ENCODE data around the gene FIGLA.
A peak's percentile ranks its signal among the peaks of the same experiment; 100 is the strongest.

Gene FIGLA

DNA sequence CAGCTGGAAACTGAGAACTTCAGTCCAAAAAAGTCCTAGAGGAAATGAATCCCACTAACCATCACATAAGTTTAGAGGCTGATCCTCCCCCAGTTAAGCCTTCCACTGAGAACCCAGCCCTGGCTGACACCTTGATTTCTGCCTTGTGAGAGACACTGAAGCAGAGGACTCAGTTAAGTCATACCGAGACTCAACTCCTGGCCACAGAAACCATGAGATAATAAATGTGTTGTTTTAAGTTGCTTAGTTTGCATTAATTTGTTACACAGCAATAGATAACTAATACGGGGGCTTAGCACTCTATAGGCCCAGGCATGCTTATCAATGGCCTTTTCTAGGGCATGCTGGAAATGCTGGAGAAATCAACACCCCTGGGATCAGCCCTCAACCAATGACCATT, 19.0 kb downstream of the FIGLA start:
- ATAC-seq: no peak

GRCh38 chr2:70769450-70769849, 21.0 kb downstream of the FIGLA start:
- ATAC-seq: no peak

DNA sequence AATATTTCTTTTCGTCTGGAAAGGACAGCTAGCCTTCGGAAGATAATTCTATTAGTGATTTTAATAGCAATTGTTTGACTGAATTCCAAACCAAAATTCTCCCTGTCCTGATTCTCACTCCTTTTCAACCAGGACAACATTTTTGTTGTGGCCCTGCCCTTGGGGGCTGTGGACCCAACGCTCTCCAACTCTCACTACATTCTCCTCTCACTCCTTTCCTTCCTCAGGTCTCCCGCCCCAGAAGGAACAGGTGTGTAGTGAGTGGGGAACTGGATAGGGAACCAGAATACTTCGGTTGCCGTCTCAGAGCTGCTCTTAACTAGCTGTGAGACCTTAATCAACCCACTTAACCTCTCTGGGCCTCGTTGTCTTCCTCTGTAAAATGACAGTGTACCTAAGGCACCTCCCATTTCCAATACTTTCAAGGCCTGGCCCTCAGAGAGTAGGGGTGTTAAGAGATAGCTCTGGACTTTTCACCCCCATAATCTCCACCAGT, 21.8 kb downstream of the FIGLA start:
- no peak for ATAC-seq

DNA sequence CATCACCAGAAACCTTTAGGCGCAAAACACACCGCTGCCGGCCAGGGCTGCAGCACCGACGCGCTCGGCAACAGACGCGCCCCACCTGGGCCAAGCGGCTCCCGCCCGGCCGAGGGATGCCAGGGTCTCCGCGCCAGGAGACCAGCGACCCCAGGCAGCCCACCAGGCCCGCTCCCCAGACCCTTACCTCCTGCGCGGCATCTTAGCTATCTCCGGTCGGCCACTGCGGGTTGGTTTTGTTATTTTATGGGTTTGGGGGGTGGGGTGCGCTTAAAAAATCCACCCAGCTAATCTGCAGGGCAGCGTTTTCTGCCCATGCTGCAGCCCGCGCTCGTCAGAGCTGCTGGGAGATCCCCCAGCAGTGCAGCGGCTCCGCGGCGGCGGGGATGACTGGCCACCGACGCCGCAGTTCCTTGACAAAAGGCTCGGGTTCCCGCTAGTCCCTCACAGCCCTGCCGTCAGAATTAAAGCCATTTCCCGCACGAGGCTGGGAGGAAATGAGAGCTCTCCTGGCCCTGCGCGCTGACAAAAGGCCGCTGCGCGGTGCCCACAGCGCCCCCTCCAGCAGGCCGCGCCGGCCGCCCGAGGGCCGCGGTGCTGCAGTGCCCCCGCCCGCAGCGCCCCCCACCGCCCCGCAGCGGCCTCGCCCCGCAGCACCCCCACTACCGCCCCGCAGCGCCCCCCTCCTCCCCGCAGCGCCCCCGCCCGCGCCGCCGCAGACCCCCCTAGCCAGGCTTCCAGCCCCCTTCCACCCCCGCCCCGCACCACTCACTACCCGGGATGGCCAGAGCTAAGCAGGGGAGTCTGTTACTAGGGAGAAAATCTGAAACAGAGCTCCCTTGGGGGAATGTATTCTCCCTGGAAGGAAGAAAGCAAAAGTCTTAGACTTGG, 22.5 kb downstream of the FIGLA start, which contains the start of gene ADD2:
Gene ADD2, minus strand, starts transcription at position 502 of the 891 bp plus-strand sequence. CDS start 61,792 bp downstream, outside the sequence.
- ATAC-seq: peak; percentile 71 to 72

DNA sequence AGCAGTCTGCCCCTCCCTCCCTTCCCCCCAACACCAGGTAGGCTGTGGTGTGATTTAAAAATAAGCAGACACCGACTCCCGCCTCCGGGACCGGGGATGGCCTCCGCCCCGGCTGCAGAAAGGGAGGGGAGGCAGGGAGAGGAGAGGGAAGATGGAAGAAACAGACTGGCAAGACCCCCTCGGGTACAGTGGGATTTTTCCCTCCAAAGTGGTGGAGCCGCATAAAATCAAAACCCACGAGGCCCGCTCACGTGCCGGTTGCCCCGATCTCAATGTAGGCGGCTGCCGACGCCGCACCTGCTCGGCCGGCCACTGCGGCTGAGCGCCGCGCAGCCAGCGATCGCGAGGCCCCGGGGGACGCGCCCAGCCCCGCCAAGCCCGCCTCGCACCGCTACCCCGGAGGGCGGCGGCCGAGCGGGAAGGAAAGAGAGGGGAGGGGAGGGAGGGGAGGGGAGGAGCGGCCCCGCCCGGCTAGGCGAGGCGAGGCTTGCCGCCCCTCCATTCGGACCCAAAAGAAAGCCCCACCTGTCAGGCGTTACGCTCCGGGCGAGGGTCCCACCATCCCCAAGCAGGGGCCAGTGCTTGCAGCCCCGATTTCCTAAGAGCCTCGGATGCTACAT, 23.3 kb downstream of the FIGLA start:
- ATAC-seq: no peak

GRCh38 chr2:70766357-70767078, 23.9 kb downstream of the FIGLA start:
- peak in 1 of 2 donors; percentile 40 for ATAC-seq

DNA sequence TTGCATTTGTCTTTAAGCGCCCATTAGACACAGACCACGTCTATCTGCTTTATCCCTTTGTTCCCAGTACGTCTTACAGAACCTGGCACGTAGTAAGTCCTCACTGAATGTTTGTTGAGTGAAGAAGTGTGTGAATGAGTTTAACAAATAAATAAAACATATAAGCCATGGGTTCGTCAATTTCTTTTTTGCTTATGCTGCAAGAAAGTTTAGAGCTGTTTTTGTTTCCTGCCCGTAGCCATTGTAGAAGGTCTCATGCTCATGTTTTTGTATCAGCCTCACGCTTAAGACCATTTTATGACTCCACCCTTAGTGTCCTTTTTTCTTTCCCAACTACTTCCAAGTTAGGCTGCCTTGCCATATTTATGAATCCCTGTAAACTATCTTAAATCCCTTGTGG, 24.9 kb downstream of the FIGLA start:
- ATAC-seq: no peak

DNA sequence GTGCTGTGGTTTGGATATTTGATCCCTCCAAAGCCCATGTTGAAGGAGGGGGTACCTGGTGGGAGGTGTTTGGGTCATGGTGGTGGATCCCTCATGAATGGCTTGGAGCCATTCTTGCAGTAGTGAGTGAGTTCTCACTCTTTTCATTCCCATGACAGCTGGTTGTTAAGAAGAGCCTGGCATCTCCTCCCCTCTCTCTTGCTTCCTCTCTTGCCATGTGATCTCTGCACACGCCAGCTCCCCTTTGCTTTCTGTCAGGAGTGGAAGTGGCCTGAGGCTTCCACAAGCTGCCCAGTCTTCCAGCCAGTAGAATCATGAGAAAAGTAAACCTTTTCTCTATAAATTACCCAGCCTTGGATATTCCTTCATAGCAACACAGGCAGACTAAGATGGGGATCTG, 31.0 kb downstream of the FIGLA start:
- ATAC-seq: no peak

DNA sequence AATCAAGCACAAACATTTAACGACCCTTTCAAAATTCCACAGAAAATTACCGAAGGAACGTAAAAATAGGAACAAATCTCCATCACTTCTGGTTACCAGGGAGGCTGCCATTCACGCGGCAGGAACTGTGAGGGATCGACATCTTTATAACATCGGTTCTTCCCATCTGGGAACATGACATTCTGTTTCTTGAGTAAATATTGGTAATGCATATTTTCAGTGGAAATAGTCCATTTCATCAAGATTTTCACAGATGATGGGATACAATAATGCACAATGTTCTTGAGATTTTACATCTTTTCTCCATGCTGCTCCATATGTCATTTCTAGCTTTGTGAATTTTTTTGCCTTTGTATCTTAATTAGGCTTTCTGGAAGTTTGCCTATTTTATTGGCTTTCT, 32.5 kb downstream of the FIGLA start:
- no peak for ATAC-seq

DNA sequence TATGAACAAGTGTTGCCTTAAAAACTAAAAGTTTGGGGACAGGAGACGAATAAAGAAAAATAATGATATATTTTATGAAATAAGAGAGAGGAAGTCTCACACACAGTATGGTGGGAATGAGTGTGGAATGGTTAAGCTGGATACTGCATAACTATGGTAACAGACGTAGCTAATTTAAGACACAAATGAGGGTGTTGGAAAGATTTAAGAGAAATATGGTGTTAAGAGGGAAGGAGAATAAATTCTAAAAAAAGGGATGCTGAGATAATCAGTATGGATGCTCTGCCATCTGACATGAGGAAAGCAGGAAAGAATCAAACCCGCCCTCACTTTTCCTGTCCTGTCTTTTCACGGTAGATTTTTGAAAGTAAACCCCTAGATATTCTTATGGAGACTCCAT, 33.1 kb downstream of the FIGLA start:
- no peak for ATAC-seq

- no peak for ATAC-seq
Measured at GRCh38 chr2:70756128-70756527, 34.3 kb downstream of the FIGLA start.

GRCh38 chr2:70753902-70754301, 36.5 kb downstream of the FIGLA start:
- ATAC-seq: no peak

DNA sequence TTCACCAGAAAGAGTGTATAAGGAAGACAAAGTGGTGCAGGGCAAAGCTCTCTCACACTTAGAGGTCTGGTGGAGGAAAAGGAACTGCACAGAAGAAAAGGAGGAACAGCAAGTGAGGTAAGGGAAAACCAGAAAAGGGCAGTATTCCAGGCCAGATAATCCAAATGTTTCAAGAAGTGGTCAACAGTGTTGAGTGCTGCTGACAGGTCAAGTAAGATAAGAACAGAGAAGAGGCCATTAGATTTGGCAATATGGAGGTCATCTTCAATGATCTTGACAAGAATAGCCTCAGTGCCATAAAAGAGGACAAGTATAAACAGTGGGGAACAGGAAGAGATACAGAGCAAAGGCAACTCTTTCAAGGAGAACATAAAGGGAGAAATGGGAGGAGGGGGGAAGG, 37.4 kb downstream of the FIGLA start:
- no peak for ATAC-seq

DNA sequence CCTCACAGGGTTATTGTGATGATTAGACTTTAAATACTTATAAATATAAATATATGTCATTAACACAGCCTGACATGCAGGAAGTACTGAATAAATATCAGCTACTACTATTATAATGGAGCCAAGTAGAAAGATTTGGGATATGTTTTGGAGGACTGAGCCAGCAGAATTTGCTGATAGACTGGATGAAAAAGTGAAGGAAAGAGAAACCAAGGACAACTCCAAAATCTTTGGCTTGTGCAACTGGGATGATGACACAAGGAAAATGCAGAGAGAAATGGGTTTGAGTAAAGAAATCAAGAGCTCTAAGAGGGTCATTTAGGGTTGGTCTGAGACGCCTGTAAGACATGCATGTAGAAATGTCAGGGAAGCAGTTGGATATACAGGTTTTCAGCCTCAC, 38.0 kb downstream of the FIGLA start:
- ATAC-seq: no peak

- ATAC-seq: no peak
Measured at GRCh38 chr2:70751881-70752280, 38.6 kb downstream of the FIGLA start.

DNA sequence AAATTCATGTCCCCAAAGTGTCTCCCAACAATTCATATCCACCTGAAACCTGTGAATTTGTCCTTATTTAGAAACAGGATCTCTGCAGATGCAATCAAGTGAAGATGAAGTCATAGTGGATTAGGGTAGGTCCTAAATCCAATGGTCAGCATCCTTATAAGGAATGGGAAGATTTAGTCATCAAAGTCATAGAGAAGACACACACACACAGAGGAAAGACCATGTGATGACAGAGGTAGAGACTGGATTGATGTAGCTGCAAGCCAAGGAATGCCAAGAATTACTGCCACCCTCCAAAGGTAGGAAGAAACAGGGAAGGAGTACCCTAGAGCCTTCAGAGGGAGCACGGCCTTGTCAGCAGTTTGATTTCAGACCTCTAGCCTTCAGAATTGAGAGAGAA, 40.1 kb downstream of the FIGLA start:
- ATAC-seq: no peak

DNA sequence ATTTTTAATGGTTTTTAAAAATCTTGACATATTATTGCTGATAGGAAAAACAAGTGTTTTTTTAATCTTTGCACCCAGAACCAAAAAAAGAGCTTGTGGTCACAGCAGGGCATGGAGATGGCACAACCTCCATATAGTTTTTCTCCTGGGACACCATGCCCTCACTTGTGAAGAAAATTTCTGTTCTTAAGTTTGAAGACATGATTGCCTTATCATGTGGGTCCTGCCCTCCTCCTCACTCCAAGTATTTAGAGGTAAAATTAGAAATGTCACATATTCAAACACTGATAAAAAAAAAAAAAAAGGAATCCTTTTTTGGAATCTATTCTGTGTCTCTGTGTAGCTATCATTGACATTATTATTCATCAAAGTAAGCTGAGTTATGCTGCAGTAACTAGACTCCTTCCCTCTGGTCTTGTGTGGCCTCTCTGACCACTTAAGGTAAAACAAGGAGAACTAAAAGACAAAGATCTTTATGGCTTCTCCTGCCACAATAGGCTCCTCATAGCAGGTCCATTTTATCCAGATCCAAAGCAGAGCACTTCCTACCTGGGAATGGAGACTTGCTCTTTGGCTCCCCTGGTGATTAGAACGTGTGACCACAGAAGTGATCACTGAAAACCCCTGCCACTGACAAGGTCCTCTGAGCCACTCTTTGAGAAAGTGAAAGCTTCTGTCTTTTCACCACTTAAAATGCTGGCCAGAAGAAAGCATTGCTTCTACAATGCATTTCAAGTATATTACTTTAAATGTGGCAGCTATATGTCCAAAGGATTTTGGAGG, 42.2 kb downstream of the FIGLA start:
- no peak for ATAC-seq

GRCh38 chr2:70747284-70747683, 43.2 kb downstream of the FIGLA start:
- ATAC-seq: no peak

GRCh38 chr2:70746094-70746974, 44.1 kb downstream of the FIGLA start:
- no peak for ATAC-seq

DNA sequence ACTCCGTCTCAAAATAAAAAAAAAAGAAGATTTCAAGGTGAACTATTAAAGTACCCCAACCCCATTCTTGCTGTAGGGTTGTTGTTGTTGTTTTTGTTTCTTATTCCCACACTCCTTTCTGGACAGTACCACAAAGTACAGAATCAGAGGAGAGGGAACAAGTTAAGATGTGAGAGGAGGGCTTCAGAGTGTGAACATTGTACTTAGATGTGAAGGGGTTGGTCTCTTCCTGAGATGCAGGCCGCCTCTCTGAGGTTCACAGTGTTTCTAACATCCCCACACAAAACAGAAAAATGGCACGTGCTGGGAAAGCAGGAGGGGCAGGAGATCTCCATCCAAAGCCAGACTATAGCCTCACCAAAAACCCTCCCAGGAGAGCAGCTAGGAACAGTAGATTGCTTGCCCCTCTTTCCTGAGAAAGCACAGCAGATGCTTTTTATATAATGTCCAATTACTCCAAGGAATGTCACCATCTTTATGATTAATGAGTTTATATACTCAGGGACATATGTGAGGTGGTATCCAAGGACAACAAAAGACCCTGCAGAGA, 45.1 kb downstream of the FIGLA start:
- ATAC-seq: no peak

GRCh38 chr2:70744397-70744796, 46.0 kb downstream of the FIGLA start:
- no peak for ATAC-seq

All from activated CD4-positive, CD25-positive, alpha-beta regulatory T cell treated with anti-CD3 and anti-CD28 coated beads, Interleukin-2, amount 50 U/mL, for 24 hours (primary cell).